Daoy (cell line): ENCODE measurements around the gene SEC61A2. TPM values are rescaled to one million over a fixed set of nuclear protein-coding genes. Genes with fewer than 3 reads are reported as not detected.

ENCODE experiments used
- DNase-seq: peaks from one replicate; pipeline ENCODE4 v3.0.0-alpha.2; 2015; ENCODE audit warnings: low read depth
- total RNA-seq: library from RNA; depleted of rRNA; stranded (reverse); fragments of >200 nt; shearing (Covaris generic); gene quantifications from 2 replicates; pipeline ENCODE4 v1.2.3, GENCODE V29; 2014; rRNA removed

SEC61A2 gene
- total RNA-seq, 1 experiment from 2014 or later: 5.7 TPM

- no peak for DNase-seq
Measured at GRCh38 chr10:12196531-12197211, 67.2 kb downstream of the SEC61A2 start.

- no peak for DNase-seq
Measured at GRCh38 chr10:12198156-12198555, 68.7 kb downstream of the SEC61A2 start.

- no peak for DNase-seq
Measured at GRCh38 chr10:12200850-12201249, 71.4 kb downstream of the SEC61A2 start.

GRCh38 chr10:12201543-12201942, 72.1 kb downstream of the SEC61A2 start:
- DNase-seq: no peak

GRCh38 chr10:12202226-12202625, 72.7 kb downstream of the SEC61A2 start:
- no peak for DNase-seq

GRCh38 chr10:12205082-12205481, 75.6 kb downstream of the SEC61A2 start:
- DNase-seq: no peak

- DNase-seq: no peak
Measured at GRCh38 chr10:12207114-12207513, 77.6 kb downstream of the SEC61A2 start.

GRCh38 chr10:12208460-12208859, 79.0 kb downstream of the SEC61A2 start:
- DNase-seq: no peak

GRCh38 chr10:12212454-12212853, 83.0 kb downstream of the SEC61A2 start:
- no peak for DNase-seq

- no peak for DNase-seq
Measured at GRCh38 chr10:12213621-12214020, 84.1 kb downstream of the SEC61A2 start.

GRCh38 chr10:12214093-12214492, 84.6 kb downstream of the SEC61A2 start:
- DNase-seq: no peak

- peak; percentile 9 for DNase-seq
Measured at GRCh38 chr10:12214763-12215218, 85.3 kb downstream of the SEC61A2 start.

Other genes starting within 250 kb of the SEC61A2 start
- gene UPF2, start 86.9 kb upstream of the SEC61A2 start, total RNA-seq: 14.2 and 14.6 TPM in 2 replicates
- 6.8 and 33.4 TPM in 2 replicates for gene DHTKD1, start 60.7 kb upstream of the SEC61A2 start, total RNA-seq
- gene NUDT5, start 66.2 kb downstream of the SEC61A2 start, total RNA-seq: 125 and 154 TPM in 2 replicates
- 143 and 190 TPM in 2 replicates for gene CDC123, start 66.5 kb downstream of the SEC61A2 start, total RNA-seq
- gene CAMK1D, start 219.9 kb downstream of the SEC61A2 start, total RNA-seq: 4.9 and 6.1 TPM in 2 replicates